Thyroid gland (tissue), 4 donors: Measurements from ENCODE around the gene GPC6.

Experiments
- POLR2A ChIP-seq, 2 donors: fragments of 450-650 bp; IDR thresholded peaks; one replicate each; pipeline ENCODE4 v1.6.1; 2017; ENCODE audit warnings: antibody characterized with exemption in 2 of 2, mild to moderate bottlenecking in 2 of 2, moderate library complexity in 1 of 2
- TF ChIP-seq, protein P1 (sequence below), 6 experiments: fragments of 200-600 bp in 3 of 6; fragments of 450-650 bp in 3 of 6; sonication (generic) in 3 of 6; IDR thresholded peaks; one replicate each; pipeline ENCODE4 v1.5.1; 2016 to 2019; ENCODE audit warnings: antibody characterized with exemption in 6 of 6, mild to moderate bottlenecking in 2 of 6, inconsistent platforms in 1 of 6, moderate library complexity in 1 of 6

DNA sequence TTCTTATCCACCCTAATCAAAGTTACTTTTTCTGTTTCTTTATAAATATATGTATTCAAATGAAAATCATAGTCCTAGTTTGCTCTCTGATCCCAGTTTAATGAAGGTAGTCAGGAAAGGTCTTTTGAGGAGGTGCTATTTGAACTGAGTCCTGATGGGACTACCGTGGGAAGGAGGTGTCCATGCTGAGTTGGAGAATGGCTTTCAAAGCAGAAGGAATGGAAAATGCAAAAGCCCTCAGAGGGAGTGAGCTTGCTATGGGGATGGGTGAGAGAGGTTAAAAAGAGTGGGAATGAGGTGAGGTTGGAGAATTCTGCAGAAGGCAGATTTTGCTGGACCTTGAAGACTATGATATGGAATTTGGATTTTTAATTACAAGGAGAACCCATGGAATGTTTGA lies 193.6 kb downstream of the GPC6 start:
- TF ChIP-seq, protein P1, sequence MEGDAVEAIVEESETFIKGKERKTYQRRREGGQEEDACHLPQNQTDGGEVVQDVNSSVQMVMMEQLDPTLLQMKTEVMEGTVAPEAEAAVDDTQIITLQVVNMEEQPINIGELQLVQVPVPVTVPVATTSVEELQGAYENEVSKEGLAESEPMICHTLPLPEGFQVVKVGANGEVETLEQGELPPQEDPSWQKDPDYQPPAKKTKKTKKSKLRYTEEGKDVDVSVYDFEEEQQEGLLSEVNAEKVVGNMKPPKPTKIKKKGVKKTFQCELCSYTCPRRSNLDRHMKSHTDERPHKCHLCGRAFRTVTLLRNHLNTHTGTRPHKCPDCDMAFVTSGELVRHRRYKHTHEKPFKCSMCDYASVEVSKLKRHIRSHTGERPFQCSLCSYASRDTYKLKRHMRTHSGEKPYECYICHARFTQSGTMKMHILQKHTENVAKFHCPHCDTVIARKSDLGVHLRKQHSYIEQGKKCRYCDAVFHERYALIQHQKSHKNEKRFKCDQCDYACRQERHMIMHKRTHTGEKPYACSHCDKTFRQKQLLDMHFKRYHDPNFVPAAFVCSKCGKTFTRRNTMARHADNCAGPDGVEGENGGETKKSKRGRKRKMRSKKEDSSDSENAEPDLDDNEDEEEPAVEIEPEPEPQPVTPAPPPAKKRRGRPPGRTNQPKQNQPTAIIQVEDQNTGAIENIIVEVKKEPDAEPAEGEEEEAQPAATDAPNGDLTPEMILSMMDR (IDR thresholded peaks at IDR 0.05): no peak
- no peak for TF ChIP-seq POLR2A (IDR thresholded peaks at IDR 0.05)
